OCI-LY3 (cell line): ENCODE measurements around the gene NUMA1.

Experiments used
- EZH2phosphoT487 ChIP-seq: fragments of 200-600 bp; shearing (Covaris generic); IDR thresholded peaks from 2 replicates; pipeline ENCODE4 v1.6.1; 2018; ENCODE audit warnings: antibody characterized with exemption, mixed run types, low read depth
- TF ChIP-seq, protein P1 (sequence below): fragments of 200-600, 300-600 bp; sonication (generic); IDR thresholded peaks from 2 replicates; pipeline ENCODE4 v1.5.1; 2014; ENCODE audit warnings: antibody characterized with exemption, low read length, low read depth

- TF ChIP-seq EZH2phosphoT487: no peak
- TF ChIP-seq, protein P1, sequence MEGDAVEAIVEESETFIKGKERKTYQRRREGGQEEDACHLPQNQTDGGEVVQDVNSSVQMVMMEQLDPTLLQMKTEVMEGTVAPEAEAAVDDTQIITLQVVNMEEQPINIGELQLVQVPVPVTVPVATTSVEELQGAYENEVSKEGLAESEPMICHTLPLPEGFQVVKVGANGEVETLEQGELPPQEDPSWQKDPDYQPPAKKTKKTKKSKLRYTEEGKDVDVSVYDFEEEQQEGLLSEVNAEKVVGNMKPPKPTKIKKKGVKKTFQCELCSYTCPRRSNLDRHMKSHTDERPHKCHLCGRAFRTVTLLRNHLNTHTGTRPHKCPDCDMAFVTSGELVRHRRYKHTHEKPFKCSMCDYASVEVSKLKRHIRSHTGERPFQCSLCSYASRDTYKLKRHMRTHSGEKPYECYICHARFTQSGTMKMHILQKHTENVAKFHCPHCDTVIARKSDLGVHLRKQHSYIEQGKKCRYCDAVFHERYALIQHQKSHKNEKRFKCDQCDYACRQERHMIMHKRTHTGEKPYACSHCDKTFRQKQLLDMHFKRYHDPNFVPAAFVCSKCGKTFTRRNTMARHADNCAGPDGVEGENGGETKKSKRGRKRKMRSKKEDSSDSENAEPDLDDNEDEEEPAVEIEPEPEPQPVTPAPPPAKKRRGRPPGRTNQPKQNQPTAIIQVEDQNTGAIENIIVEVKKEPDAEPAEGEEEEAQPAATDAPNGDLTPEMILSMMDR: no peak
Observed at GRCh38 chr11:72084965-72085364, 4.6 kb upstream of the NUMA1 start.
